Measurements from ENCODE around the gene CENPP.
"Not testable (repeated sequence)": the region's sequence is repeated elsewhere in the genome, so short reads cannot be mapped to it uniquely, and the experiment has no call there.

CENPP gene

GRCh38 chr9:92384375-92384774 is 58.6 kb downstream of the CENPP start:
- DNase-seq: no peak

- DNase-seq: no peak
Observed at GRCh38 chr9:92385001-92385400, 59.2 kb downstream of the CENPP start.

- DNase-seq: no peak
Observed at GRCh38 chr9:92385477-92385876, 59.7 kb downstream of the CENPP start.

GRCh38 chr9:92385953-92386352 is 60.2 kb downstream of the CENPP start:
- DNase-seq: no peak

GRCh38 chr9:92392690-92393089 is 66.9 kb downstream of the CENPP start:
- DNase-seq: no peak

GRCh38 chr9:92393686-92394085 is 67.9 kb downstream of the CENPP start:
- DNase-seq: no peak

GRCh38 chr9:92395617-92396016 is 69.9 kb downstream of the CENPP start:
- DNase-seq: no peak

GRCh38 chr9:92397853-92398252 is 72.1 kb downstream of the CENPP start:
- no peak for DNase-seq

- DNase-seq: no peak
Observed at GRCh38 chr9:92402360-92402759, 76.6 kb downstream of the CENPP start.

- no peak for DNase-seq
Observed at GRCh38 chr9:92402826-92403745, 77.3 kb downstream of the CENPP start.

- no peak for DNase-seq
Observed at GRCh38 chr9:92404042-92404836, 78.5 kb downstream of the CENPP start, which contains the start of gene OGN. TSS of gene OGN (minus strand) at chr9:92404578. CDS start at chr9:92403407, 1,171 bp downstream.

- no peak for DNase-seq
Observed at GRCh38 chr9:92405818-92406217, 80.1 kb downstream of the CENPP start.

- no peak for DNase-seq
Observed at GRCh38 chr9:92406477-92406876, 80.7 kb downstream of the CENPP start.

- DNase-seq: no peak
Observed at GRCh38 chr9:92407818-92408217, 82.1 kb downstream of the CENPP start.

- no peak for DNase-seq
Observed at GRCh38 chr9:92408747-92409478, 83.2 kb downstream of the CENPP start.

- DNase-seq: not testable (repeated sequence)
Observed at GRCh38 chr9:92411157-92411556, 85.4 kb downstream of the CENPP start.

- DNase-seq: no peak
Observed at GRCh38 chr9:92414566-92414965, 88.8 kb downstream of the CENPP start.

GRCh38 chr9:92422611-92423338 is 97.0 kb downstream of the CENPP start:
- no peak for DNase-seq

GRCh38 chr9:92423612-92424011 is 97.9 kb downstream of the CENPP start:
- no peak for DNase-seq

- DNase-seq: no peak
Observed at GRCh38 chr9:92424340-92424739, 98.6 kb downstream of the CENPP start, which contains the start of gene OMD. TSS of gene OMD (minus strand) at chr9:92424471. CDS start at chr9:92417558, 6,913 bp downstream.

- DNase-seq: peak in 1 of 2 experiments; percentile 58
Observed at GRCh38 chr9:92425474-92425873, 99.7 kb downstream of the CENPP start.

GRCh38 chr9:92426501-92427145 is 100.9 kb downstream of the CENPP start:
- DNase-seq: peak; percentile 74 to 80
